Effector memory CD4-positive, alpha-beta T cell (primary cell): ENCODE measurements around the gene EPHA7.

Experiments used
- DNase-seq, 3 donors: peaks; one replicate each; pipeline ENCODE4 v3.0.0-alpha.2; 2020
- H3K27ac ChIP-seq: 2 replicates; pipeline ENCODE4 v1.7.0; 2013; ENCODE audit warnings: mild to moderate bottlenecking, low read length, moderate library complexity; ENCODE audit not compliant: insufficient read depth, poor library complexity, severe bottlenecking
- H3K27me3 ChIP-seq: replicated peaks from 2 replicates; pipeline ENCODE4 v1.7.0; 2013; ENCODE audit warnings: mild to moderate bottlenecking, low read length; ENCODE audit not compliant: insufficient read depth, control insufficient read depth, poor library complexity, severe bottlenecking
- H3K36me3 ChIP-seq: 2 replicates; pipeline ENCODE4 v1.7.0; 2013; ENCODE audit warnings: mild to moderate bottlenecking, low read length, moderate library complexity; ENCODE audit not compliant: control insufficient read depth, insufficient read depth
- H3K4me1 ChIP-seq: 2 replicates; pipeline ENCODE4 v1.7.0; 2013; ENCODE audit warnings: low read length, mild to moderate bottlenecking; ENCODE audit not compliant: control insufficient read depth, insufficient read depth, poor library complexity, severe bottlenecking
- H3K4me3 ChIP-seq: 2 replicates; pipeline ENCODE4 v1.7.0; 2013; ENCODE audit warnings: low read length, low read depth, mild to moderate bottlenecking; ENCODE audit not compliant: insufficient read depth, poor library complexity, severe bottlenecking
- H3K9me3 ChIP-seq: 2 replicates; pipeline ENCODE4 v1.7.0; 2013; ENCODE audit warnings: mild to moderate bottlenecking, low read length, moderate library complexity; ENCODE audit not compliant: control insufficient read depth

The EPHA7 gene

DNA sequence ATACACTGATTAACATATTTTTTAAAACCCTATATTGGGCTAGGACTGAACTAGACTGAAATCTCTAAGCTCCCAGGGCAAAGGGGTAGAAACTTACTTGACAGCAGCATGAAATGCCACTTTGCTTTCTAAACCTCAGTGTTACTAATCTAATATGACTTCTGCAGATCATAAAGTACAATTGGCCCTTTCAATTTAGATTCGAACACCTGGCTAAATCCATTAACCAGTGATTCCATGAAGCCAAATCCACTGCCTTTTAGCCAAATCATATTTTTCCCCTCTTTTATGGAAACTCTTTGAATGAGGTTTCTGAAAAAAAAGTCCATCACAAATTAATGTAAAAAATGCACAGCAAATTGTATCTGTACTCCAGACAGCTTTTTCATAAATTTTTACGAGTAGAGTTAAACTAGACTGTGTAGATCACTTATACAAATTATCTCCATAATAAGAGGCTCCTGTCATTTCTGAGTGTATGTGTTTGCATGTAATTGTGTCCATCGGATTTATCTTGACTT is 25.7 kb downstream of the EPHA7 start:
- no peak overlapping the region for H3K4me3 ChIP-seq
- H3K4me1 ChIP-seq, result no peaks in the 10 kb centered on the region
- no peaks in the 10 kb centered on the region for H3K27me3 ChIP-seq
- no peaks in the 10 kb centered on the region for H3K9me3 ChIP-seq
- no peaks in the 10 kb centered on the region for H3K36me3 ChIP-seq
- DNase-seq, result no peak
- no peak overlapping the region for H3K27ac ChIP-seq

GRCh38 chr6:93392797-93393196 is 26.6 kb downstream of the EPHA7 start:
- Histone ChIP-seq H3K4me3 (no peak overlapping the region), H3K4me1 (no peaks in the 10 kb centered on the region), H3K27ac (no peak overlapping the region), H3K36me3 (no peaks in the 10 kb centered on the region), H3K9me3 (no peaks in the 10 kb centered on the region), H3K27me3 (no peaks in the 10 kb centered on the region)
- DNase-seq, result no peak

DNA sequence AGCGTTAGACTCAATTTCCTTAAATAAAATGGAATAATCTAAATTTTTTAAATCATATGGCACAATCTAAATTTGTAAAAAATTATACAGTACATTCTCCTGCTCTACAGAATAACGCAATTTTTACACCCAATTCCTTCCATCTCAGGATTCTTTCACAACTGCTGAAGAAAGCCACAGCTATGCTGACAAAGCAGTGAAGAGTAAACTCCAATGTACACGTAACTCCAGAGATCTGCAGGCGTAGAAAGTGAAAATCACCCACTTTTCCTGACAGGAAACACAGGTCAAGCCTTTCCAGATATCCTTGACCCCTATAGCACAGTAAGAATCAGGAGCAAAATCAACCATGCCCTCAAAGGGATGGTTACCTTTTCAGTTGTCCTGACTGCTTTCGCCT is 27.4 kb downstream of the EPHA7 start:
- no peaks in the 10 kb centered on the region for H3K36me3 ChIP-seq
- H3K27me3 ChIP-seq, result no peaks in the 10 kb centered on the region
- H3K9me3 ChIP-seq, result no peaks in the 10 kb centered on the region
- no peak overlapping the region for H3K4me3 ChIP-seq
- no peak for DNase-seq
- H3K4me1 ChIP-seq, result no peaks in the 10 kb centered on the region
- H3K27ac ChIP-seq, result no peak overlapping the region

DNA sequence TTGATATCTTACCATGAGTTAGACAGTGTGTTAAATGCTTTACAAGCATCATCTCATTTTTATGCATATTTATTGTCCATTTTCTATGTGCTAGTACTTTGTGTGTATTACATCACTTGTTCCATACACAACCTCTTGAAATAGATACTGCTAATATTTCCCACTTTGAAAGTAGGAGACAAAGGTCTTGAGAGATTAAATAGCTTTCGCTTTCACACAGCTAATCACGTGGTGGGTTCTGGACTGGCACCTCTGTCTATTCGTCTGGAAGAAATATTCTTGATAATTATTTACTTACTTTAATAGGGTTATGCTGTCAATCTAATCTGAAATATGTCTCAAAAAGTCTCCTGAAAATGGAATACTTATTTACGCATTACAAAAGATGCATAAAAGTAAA is 30.2 kb downstream of the EPHA7 start:
- no peaks in the 10 kb centered on the region for H3K9me3 ChIP-seq
- H3K36me3 ChIP-seq, result no peaks in the 10 kb centered on the region
- no peaks in the 10 kb centered on the region for H3K27me3 ChIP-seq
- no peak for DNase-seq
- H3K4me1 ChIP-seq, result no peaks in the 10 kb centered on the region
- H3K4me3 ChIP-seq, result no peak overlapping the region
- H3K27ac ChIP-seq, result no peak overlapping the region

DNA sequence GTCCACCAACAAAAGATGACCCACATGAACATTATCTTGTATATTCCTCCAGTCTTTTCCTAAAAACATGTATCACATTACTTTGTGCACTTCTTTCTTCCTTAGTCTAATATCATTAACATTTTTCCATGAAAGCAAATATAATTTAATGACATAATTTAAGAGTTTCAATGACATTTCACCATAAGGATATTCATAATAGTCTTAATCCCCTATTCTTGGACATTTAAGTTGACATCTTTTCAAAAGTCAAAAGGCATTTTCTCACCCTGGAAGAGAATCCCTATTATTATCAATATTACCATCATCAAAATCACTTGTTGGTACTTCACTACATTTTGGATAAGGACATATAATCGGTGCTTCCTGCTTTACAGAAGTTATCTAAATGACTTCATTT is 31.3 kb downstream of the EPHA7 start:
- Histone ChIP-seq H3K27ac (no peak overlapping the region), H3K4me3 (no peak overlapping the region), H3K4me1 (no peaks in the 10 kb centered on the region), H3K27me3 (no peaks in the 10 kb centered on the region), H3K36me3 (no peaks in the 10 kb centered on the region), H3K9me3 (no peaks in the 10 kb centered on the region)
- DNase-seq, result no peak

DNA sequence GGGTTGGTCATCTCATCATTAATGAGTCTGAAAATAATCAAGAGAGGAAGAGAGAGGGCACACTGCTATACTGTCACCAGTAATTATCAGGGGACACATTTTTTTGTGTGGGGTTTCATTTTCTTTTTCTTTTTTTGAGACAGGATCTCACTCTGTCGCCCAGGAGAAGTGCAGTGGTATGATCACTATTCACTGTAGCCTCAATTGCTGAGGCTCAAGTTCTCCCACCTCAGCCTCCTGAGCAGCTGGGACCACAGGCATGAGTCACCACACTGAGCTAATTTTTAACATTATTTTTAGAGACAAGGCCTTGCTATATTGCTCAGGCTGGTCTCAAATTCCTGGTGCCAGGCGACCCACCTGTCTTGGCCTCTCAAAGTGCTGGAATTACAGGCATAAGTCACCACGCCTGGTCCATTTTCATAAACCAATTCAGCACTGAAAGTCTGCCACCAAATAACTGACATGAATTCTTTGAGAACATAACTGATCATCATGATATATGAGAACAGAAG is 43.3 kb downstream of the EPHA7 start:
- Histone ChIP-seq H3K27me3 (no peaks in the 10 kb centered on the region), H3K4me1 (no peaks in the 10 kb centered on the region), H3K4me3 (no peak overlapping the region), H3K27ac (no peak overlapping the region), H3K36me3 (no peaks in the 10 kb centered on the region), H3K9me3 (no peaks in the 10 kb centered on the region)
- DNase-seq, result no peak

DNA sequence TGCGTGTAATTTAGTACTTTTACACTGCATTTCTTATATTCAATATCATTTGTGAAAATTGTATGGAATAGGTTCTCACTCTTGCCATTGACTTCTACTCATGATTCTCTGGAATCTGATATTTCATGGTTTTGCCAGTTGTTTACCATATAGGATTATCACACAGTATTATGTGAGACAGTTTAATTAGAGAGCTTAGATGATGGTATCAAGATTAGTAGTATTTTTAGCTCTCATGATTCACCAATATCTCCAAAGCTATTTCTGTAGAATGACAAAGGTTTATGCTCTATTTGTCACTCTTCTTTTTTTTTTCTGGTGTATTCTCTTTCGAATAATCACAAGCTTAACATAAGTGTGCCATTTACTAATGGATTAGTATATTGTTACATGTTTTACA is 45.9 kb downstream of the EPHA7 start:
- H3K27me3 ChIP-seq, result no peaks in the 10 kb centered on the region
- DNase-seq, result no peak
- no peak overlapping the region for H3K27ac ChIP-seq
- H3K9me3 ChIP-seq, result no peaks in the 10 kb centered on the region
- no peaks in the 10 kb centered on the region for H3K36me3 ChIP-seq
- H3K4me3 ChIP-seq, result no peak overlapping the region
- H3K4me1 ChIP-seq, result no peaks in the 10 kb centered on the region

- H3K36me3 ChIP-seq, result no peaks in the 10 kb centered on the region
- no peak overlapping the region for H3K4me3 ChIP-seq
- no peaks in the 10 kb centered on the region for H3K27me3 ChIP-seq
- H3K9me3 ChIP-seq, result no peaks in the 10 kb centered on the region
- DNase-seq, result no peak
- H3K4me1 ChIP-seq, result no peaks in the 10 kb centered on the region
- no peak overlapping the region for H3K27ac ChIP-seq
Measured at GRCh38 chr6:93371756-93372155, 47.6 kb downstream of the EPHA7 start.

DNA sequence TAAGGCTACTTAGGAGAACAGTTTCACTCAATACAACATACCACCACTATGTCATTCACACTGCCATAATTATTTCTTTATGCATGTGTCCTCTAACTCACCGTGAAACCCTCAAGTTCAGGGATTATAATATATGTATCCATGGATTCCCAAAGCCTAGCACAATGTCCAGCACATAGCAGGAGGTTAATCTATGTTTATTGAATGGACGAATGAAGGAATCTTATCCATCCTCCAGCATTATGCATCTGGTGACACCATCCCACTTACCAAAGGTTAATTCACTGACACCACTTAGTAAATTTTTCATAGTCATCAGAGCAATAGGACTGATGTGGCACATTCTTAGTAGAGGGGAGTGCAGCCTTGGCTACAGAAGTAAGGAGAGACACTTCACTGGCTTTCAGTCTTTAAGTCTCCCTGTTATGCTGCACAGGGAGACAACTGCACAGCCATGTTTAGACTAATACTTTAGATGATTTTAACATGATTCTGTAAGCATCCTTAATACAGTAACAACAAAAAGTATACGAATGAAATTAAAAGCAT is 49.7 kb downstream of the EPHA7 start:
- Histone ChIP-seq H3K36me3 (no peaks in the 10 kb centered on the region), H3K4me1 (no peaks in the 10 kb centered on the region), H3K9me3 (no peaks in the 10 kb centered on the region), H3K4me3 (no peak overlapping the region), H3K27me3 (no peaks in the 10 kb centered on the region), H3K27ac (no peak overlapping the region)
- no peak for DNase-seq

GRCh38 chr6:93366506-93366905 is 52.9 kb downstream of the EPHA7 start:
- H3K36me3 ChIP-seq, result no peaks in the 10 kb centered on the region
- no peaks in the 10 kb centered on the region for H3K27me3 ChIP-seq
- no peaks in the 10 kb centered on the region for H3K4me1 ChIP-seq
- no peak overlapping the region for H3K4me3 ChIP-seq
- no peak overlapping the region for H3K27ac ChIP-seq
- DNase-seq, result no peak
- no peaks in the 10 kb centered on the region for H3K9me3 ChIP-seq
